ES-I3 (cell line): ENCODE results near the gene SRRM5.

Source experiments
- H3K36me3 ChIP-seq: 2 replicates; pipeline ENCODE4 v1.6.1; 2013; ENCODE audit warnings: mild to moderate bottlenecking, low read length, control low read depth, moderate library complexity; ENCODE audit not compliant: insufficient read depth
- H3K4me1 ChIP-seq: 2 replicates; pipeline ENCODE4 v1.6.1; 2013; ENCODE audit warnings: mild to moderate bottlenecking, control low read depth, low read length; ENCODE audit not compliant: insufficient read depth
- H3K9ac ChIP-seq: 2 replicates; pipeline ENCODE4 v1.6.1; 2013; ENCODE audit warnings: low read depth, mild to moderate bottlenecking, low read length, moderate library complexity
- H3K9me3 ChIP-seq: 2 replicates; pipeline ENCODE4 v1.6.1; 2013; ENCODE audit warnings: mild to moderate bottlenecking, low read length, moderate library complexity; ENCODE audit not compliant: control insufficient read depth, insufficient read depth

Gene SRRM5

DNA sequence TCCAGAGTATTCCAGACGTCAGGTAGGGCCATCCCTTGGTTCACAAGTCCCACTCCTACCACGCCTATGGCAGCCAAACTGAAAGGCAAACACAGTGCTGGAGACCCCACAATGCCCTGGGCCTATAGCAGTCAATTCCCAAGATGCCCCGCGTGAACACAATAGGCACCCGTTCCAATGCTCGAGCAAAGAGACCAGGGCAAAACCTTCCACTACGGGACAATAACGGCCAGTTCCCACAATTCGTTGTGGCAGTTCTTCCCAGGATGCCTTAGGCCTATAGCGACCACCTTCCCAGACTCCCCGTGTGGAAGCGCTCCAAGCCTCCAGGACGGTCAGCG is 7.0 kb downstream of the SRRM5 start:
- Histone ChIP-seq H3K9ac (peak overlapping the region; percentile 57), H3K36me3 (no peaks in the 10 kb centered on the region), H3K4me1 (no peaks in the 10 kb centered on the region; the same call in 1 of the 2 replicates), H3K9me3 (no peaks in the 10 kb centered on the region)

DNA sequence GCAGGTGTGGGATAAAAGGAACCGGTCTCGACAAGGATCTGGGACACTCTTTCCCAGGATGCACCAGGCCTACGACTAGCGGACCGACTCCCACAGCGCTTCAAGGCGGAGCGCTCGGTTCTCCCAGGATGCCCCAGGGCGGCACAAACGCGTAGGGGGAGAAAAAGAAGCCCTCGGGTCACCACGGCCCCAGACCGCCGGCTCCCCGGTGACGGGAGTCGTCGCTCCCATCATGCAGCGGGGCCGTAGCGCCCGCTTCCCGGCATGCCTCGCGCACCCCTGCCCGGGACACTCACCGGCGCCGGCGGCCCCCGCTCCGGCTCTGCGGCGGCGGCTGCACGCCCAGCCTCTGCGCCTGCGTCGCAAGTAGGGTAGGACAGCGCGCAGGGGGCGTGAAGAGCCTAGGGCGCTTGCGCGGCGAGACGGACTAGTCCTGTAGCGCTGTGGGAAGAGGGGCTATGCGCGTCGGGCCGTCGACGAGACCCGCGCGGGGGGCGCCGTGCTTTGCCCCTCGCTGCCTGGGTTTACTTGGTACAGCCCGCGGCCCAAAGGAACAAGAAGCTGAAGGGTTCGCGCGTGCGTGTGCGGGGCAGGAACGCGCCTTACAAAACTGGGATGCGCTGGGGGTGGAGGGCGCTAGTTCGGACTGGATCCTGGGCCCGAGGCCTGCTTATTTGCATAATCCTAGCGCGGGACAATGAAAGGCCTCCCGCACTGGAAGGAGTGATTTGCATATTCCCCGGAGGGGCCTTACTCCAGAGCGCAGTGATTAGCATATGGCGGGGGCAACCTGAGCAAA is 7.6 kb downstream of the SRRM5 start, which contains the start of gene ZNF428:
TSS of gene ZNF428 (minus strand) at position 368 of the 799 bp plus-strand sequence. CDS start 5,325 bp downstream, outside the sequence.
- peaks cover 5% of the 10 kb centered on the region; the same call in 1 of the 2 replicates for H3K4me1 ChIP-seq
- H3K9me3 ChIP-seq = no peaks in the 10 kb centered on the region
- no peaks in the 10 kb centered on the region for H3K36me3 ChIP-seq
- peak within 1 kb of the TSS; percentile 57 for H3K9ac ChIP-seq

DNA sequence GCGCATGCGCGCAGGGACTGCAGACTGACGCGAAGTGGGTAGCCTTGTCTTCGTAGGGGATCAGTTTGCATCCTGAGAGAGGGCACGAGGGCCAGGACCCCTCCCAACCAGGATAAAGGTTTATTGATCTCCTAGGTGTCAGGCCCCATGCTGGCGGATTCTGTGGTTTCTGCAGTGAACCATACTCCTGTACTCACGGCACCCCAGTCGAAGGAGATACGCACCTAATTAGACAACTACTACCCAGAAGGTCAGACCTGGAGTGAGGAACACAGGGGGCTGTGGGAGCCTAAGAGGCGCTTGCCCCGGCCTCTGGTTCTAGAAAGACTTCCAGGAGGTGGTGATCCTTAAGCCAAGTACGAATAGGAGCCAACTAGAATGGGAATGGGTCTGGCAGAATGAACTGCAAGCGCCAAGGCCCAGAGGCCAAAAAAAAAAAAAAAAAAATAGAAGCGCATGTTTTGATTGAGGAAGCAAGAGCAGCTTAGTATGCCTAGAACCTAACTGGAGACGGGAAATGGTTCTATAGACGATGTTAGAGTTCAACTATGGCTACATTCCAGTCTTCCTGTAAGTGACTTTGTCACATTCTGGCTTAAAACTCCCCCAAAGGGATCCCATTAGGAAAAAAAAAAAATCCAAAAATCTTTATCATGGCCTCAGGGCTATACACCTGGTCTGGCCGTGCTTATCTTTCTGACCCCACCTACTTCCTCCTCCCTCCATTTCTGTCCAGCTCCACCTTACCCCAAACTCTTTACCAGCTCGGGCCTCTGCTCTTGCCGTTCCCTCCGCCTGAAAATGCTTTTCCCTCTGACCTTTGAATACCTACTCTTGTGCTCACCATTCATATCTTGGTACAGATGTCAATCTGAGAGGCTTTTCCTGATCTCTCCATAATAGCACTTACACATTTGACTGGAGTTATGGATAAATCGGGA is 8.4 kb downstream of the SRRM5 start:
- peaks cover 7% of the 10 kb centered on the region; the same call in 1 of the 2 replicates for H3K4me1 ChIP-seq
- H3K9me3 ChIP-seq = no peaks in the 10 kb centered on the region
- no peaks in the 10 kb centered on the region for H3K36me3 ChIP-seq
- H3K9ac ChIP-seq = peak overlapping the region; percentile 57

DNA sequence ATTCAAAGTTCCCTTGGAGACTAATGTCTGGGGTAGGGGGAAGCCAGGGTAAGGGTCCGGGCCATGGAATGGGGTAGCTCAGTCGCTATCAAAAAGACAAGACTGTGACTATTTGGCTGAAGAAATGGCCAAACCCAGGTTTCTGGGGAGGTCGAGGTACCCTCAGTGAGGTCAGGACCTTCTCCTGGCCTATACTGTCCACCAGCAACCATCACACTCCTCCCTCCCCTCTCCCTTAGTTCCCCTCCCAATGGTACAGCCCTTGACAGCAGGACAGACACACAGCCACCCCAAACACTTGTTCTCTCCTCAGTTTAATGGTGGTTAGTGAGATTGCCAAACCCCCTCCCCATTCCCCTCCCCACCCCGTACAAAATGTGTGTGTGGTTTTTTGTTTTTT is 10.2 kb downstream of the SRRM5 start:
- Histone ChIP-seq H3K9me3 (no peaks in the 10 kb centered on the region), H3K9ac (no peak overlapping the region), H3K4me1 (peaks cover 7% of the 10 kb centered on the region; the same call in 1 of the 2 replicates), H3K36me3 (no peaks in the 10 kb centered on the region)

DNA sequence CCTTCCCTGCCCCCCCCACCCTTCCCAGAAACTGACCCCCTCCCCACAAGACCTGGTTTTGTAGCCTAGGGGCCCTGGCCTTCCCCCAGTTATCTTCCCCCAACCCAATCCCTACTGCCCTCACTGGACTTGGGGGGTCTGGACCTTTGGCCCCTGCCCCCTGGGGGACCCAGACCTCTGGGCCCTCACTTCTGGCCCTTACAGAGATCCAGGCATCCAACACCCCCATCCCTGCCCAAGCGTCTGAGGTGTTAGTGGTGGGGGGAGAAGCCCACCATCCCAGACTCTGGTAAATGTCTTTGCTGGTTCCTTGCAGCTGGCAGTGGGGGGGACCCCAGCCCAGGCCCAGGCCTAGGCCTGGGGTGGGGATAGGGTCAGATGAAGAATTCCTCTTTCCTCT is 11.1 kb downstream of the SRRM5 start:
- Histone ChIP-seq H3K36me3 (no peaks in the 10 kb centered on the region), H3K4me1 (peaks cover 7% of the 10 kb centered on the region; the same call in 1 of the 2 replicates), H3K9me3 (no peaks in the 10 kb centered on the region), H3K9ac (no peak overlapping the region; the same call in 1 of the 2 replicates)

DNA sequence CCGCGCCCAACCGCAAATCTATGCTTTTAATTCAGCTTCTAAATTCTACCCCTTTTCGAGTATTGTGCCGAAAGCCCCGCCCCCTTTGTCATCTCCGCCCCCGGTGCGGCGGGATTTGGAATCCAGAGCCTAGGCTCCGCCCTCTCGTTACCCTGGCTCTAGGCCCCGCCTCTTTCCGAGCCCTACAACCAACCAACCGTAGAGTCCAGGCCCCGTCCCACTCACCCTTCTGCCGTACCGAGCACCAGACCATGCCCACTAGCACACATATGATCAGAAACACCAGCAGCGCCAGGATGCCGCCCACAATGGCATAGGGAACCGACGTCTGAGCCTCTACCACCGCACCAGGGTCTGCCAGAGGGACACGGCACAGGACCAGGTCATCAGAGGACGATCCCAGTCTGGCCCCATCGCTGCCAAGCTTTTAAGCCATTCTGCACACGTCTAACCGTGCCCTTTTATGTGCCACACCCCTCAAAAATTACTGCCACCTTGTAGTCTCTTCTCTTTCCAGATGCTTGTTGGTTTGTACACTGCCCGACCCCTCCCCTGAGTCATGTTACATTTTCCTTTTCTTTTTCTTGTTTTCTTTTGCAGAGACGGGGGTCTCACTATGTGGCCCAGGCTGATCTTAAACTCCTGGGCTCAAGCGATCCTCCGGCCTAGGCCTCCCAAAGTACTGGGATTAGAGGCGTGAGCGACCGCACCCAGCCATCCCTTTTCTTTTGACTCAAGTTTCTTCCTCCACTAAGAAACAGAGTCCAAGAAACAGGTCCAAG is 12.2 kb downstream of the SRRM5 start:
- H3K9ac ChIP-seq = peak overlapping the region; percentile 35; the same call in 1 of the 2 replicates
- no peaks in the 10 kb centered on the region for H3K9me3 ChIP-seq
- H3K4me1 ChIP-seq = peaks cover 7% of the 10 kb centered on the region; the same call in 1 of the 2 replicates
- no peaks in the 10 kb centered on the region for H3K36me3 ChIP-seq

DNA sequence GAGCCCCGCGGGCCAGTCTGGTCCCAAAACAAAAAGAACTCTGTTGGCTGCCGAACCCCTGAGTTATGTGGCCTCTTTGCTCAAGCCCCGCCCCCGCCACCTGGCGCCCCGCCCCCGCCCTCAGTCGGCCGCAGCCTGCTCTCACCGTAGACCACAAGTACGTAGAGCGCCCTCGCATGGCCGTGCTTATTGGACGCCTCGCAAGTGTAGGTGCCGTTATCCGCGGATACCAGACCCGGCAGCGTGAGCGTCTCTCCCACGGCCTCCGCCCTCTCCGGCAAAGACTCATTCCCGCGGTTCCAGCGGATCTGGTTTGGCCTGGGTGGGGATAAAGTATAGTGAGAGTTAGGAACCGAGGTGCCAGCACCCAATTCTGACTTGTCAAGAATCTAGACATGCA is 13.0 kb downstream of the SRRM5 start:
- Histone ChIP-seq H3K4me1 (peaks cover 7% of the 10 kb centered on the region; the same call in 1 of the 2 replicates), H3K36me3 (no peaks in the 10 kb centered on the region), H3K9ac (no peak overlapping the region; the same call in 1 of the 2 replicates), H3K9me3 (no peaks in the 10 kb centered on the region)

DNA sequence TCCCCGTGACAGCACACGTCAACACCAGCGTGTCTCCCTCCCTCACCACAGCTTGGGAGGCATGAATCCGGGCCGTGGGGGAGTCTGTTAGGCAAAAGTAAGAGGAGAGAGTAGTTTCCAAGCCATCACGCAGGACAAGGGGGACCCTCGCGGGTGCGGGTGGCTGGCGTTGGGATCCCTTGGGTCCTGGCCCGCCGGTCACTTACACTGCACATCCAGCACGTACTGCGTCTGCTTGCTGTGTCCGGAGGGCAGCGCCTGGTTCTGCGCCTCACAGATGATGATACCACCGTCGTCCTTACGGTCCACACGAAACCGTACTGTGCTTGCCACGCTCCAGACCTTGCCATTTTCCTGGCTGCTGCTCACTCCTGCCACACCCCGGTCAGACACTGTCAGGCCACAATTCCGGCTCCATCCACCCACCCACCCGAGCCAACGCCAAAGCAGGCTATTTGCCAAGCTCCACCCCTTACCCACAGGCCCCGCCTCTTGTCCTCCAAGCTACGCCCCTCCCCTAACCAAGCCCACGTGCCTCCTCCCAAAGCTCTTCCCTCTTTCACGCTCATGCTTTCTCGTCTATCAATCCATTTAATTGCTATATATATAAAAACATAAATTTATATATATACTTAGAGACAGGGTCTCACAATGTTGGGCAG is 14.2 kb downstream of the SRRM5 start:
- Histone ChIP-seq H3K36me3 (no peaks in the 10 kb centered on the region), H3K4me1 (peaks cover 7% of the 10 kb centered on the region; the same call in 1 of the 2 replicates), H3K9me3 (no peaks in the 10 kb centered on the region), H3K9ac (peak overlapping the region; percentile 28; the same call in 1 of the 2 replicates)

DNA sequence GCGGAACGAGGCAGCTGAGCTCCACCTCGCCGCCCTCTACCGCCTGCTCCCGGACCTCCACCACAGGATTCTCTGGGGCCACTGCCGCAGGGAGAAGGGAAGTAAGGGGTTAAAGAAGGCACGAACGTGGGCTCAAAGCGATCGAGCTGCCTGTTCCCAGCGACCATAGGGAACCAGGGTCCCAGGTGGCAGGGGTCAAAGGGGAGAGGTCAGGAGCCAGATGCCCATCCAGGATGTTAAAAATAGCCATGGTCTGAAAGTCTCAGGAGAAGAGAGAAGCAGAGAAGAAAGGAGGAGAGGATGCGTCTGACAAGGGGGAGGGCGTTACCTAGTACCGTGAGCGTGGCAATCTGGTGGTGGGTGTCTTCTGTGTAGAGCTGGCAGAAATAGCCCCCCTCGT is 14.9 kb downstream of the SRRM5 start:
- no peaks in the 10 kb centered on the region for H3K36me3 ChIP-seq
- H3K4me1 ChIP-seq = peaks cover 7% of the 10 kb centered on the region; the same call in 1 of the 2 replicates

DNA sequence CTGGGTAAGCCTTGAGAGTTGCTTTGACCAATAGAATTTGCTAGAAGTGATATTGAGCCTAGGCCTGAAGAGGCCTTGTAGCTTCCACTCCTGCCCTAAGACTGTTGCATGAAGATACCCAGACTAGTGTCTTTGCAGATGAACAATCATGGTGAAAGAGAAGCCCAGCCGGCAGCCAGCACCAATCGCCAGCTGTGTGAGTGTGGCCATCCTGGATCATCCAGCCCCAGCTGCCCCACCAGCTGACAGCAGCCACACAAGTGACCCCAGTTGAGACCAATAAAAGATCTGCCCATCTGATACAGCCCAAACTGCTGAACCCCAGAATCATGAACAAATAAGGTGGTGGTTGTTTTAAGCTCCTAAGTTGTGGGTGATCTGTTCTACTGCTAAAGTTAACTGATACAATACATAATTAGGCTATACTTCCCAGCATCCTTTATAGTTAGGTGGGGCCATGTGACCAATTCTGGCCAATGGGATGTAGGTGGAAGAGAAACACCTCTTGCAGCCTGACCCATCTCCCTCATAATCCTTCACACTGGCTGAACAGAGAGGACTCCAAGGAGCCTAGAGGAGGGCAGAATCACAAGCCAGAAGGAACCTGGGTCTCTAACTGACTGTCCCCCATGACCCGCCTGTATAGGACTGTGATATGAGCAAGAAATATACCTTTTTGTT is 16.9 kb downstream of the SRRM5 start:
- Histone ChIP-seq H3K4me1 (peaks cover 7% of the 10 kb centered on the region; the same call in 1 of the 2 replicates), H3K36me3 (no peaks in the 10 kb centered on the region), H3K9me3 (no peaks in the 10 kb centered on the region), H3K9ac (no peak overlapping the region)

More for the DNA sequence above, 14.9 kb downstream of the SRRM5 start:
- peak overlapping the region; percentile 28; the same call in 1 of the 2 replicates for H3K9ac ChIP-seq
- H3K9me3 ChIP-seq = no peaks in the 10 kb centered on the region

DNA sequence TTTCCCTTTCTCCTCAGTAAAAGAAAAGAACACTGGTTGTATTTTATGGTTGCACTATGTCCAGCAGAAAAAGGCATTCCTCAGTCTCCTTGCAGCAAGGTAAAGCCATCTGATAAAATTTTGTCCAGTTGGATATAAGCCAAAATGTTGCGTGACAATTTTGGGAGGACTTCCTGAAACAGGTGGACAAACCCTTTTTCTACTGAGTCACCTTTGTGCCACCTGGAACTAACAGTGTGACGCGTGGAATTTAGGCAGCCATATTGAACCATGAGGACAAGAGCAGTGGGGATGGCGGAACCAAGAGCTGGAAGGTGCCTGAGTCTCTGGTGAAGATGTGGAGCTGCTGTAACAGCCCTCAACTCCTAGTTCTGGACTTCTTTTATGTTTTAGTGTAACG is 19.6 kb downstream of the SRRM5 start:
- Histone ChIP-seq H3K36me3 (no peaks in the 10 kb centered on the region), H3K4me1 (peaks cover 10% of the 10 kb centered on the region; the same call in 1 of the 2 replicates), H3K9ac (no peak overlapping the region), H3K9me3 (no peaks in the 10 kb centered on the region)

DNA sequence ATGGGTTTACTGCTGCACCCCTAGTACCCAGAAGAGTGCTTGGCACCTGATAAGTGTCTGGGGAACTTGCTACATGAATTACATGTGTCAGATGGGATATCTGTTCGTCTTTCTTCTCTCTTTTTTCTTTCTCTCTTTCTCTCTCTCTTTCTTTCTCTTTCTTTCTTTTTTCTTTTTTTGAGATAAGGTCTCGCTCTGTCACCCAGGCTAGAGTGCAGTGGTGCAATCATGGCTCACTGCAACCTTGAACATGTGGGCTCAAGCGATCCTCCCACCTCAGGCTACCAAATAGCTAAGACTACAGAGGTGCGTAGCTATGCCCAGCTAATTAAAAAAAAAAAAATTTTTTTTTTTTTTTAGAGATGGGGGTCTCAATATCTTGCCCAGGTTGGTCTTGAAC is 21.6 kb downstream of the SRRM5 start:
- Histone ChIP-seq H3K9me3 (no peaks in the 10 kb centered on the region), H3K9ac (no peak overlapping the region), H3K4me1 (peaks cover 14% of the 10 kb centered on the region), H3K36me3 (no peaks in the 10 kb centered on the region)

DNA sequence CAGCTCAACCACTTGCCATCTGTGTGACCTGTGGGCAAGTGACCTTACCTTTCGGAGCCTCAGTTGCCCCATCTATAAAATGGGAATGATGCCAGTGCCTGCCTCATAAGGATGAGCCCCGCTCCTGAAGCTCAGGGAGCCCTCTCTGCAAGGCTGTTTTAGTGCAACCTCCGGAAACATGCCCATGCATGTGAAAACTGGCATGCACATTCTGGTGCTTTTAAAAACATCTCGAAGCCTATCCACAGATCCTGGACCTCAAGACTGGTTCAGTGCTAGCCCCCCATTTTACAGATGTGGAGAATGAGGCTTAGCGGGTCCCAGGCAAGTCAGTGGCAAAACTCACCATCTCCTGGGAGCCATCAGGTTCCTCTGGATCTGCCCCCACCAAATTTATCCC is 22.2 kb downstream of the SRRM5 start:
- Histone ChIP-seq H3K9me3 (no peaks in the 10 kb centered on the region), H3K36me3 (no peaks in the 10 kb centered on the region), H3K4me1 (peaks cover 16% of the 10 kb centered on the region), H3K9ac (no peak overlapping the region)
